PC-3 (cell line): ENCODE results near the gene GTPBP6. TPM values are rescaled to one million over a fixed set of nuclear protein-coding genes. Genes with fewer than 3 reads are reported as not detected.

Experiments
- ATAC-seq: fragments of 200-7000 bp; cut with Tn5 transposase; 2 replicates; pipeline ENCODE4 v1.9.1; 2020; ENCODE audit warnings: mild to moderate bottlenecking, moderate library complexity
- BruUV-seq: library from RNA; stranded (reverse); fragments of 400-500 nt; replicated peaks from 2 replicates; lab custom pipeline; 2021; lab: Mats Ljungman, UMichigan
- CTCF ChIA-PET: fragments of 300-600 bp; sonication (Branson Sonifier 250); formaldehyde crosslinking; loops from one replicate; lab custom pipeline; 2022; ENCODE audit warnings: antibody characterized with exemption; lab: Charles Lee
- POLR2A ChIA-PET: fragments of 300-600 bp; sonication (Branson Sonifier 250); formaldehyde crosslinking; loops from one replicate; lab custom pipeline; 2022; ENCODE audit warnings: antibody characterized with exemption; ENCODE audit not compliant: unreplicated experiment; lab: Charles Lee
- DNase-seq: peaks from one replicate; pipeline ENCODE4 v3.0.0-alpha.2; 2015
- H2AFZ ChIP-seq: fragments of 300-600 bp; sonication (generic); 2 replicates; pipeline ENCODE4 v1.6.0; 2016; ENCODE audit warnings: antibody characterized with exemption, low read length
- H3F3A ChIP-seq: fragments of 300-600 bp; sonication (generic); one replicate; pipeline ENCODE4 v1.6.0; 2017; ENCODE audit warnings: antibody characterized with exemption, low read length, control low read depth, mild to moderate bottlenecking; ENCODE audit not compliant: unreplicated experiment
- H3K27ac ChIP-seq: fragments of 300-600 bp; sonication (generic); 2 replicates; pipeline ENCODE4 v1.5.1; 2016; ENCODE audit warnings: mild to moderate bottlenecking, low read length
- H3K27me3 ChIP-seq: fragments of 300-600 bp; sonication (generic); 2 replicates; pipeline ENCODE4 v1.6.1; 2016; ENCODE audit warnings: low read length, mixed read lengths
- H3K36me3 ChIP-seq: fragments of 300-600 bp; sonication (generic); 2 replicates; pipeline ENCODE4 v1.6.1; 2016; ENCODE audit warnings: low read depth, mixed run types, low read length, mixed read lengths
- H3K4me1 ChIP-seq: fragments of 300-600 bp; sonication (generic); 2 replicates; pipeline ENCODE4 v1.5.1; 2016; ENCODE audit warnings: low read length; ENCODE audit not compliant: insufficient read depth
- H3K4me2 ChIP-seq: fragments of 300-600 bp; sonication (generic); 2 replicates; pipeline ENCODE4 v1.6.0; 2016; ENCODE audit warnings: low read length
- H3K4me3 ChIP-seq: fragments of 300-600 bp; sonication (generic); 2 replicates; pipeline ENCODE4 v1.5.1; 2016; ENCODE audit warnings: mild to moderate bottlenecking, low read length, mixed read lengths
- H3K79me2 ChIP-seq: fragments of 300-600 bp; sonication (generic); 2 replicates; pipeline ENCODE4 v1.6.1; 2017; ENCODE audit warnings: low read length, mixed read lengths
- H3K9ac ChIP-seq: fragments of 300-600 bp; sonication (generic); 2 replicates; pipeline ENCODE4 v1.6.0; 2016; ENCODE audit warnings: mild to moderate bottlenecking, low read length
- H3K9me2 ChIP-seq: fragments of 300-600 bp; sonication (generic); replicated peaks from 2 replicates; pipeline ENCODE4 v1.6.1; 2016; ENCODE audit warnings: mixed run types, low read length, mixed read lengths
- H3K9me3 ChIP-seq: fragments of 300-600 bp; sonication (generic); 2 replicates; pipeline ENCODE4 v1.6.1; 2016; ENCODE audit warnings: low read length, mixed read lengths
- H4K20me1 ChIP-seq: fragments of 300-600 bp; sonication (generic); 2 replicates; pipeline ENCODE4 v1.6.1; 2016; ENCODE audit warnings: low read length, mixed read lengths
- EZH2 ChIP-seq: fragments of 300-600 bp; sonication (generic); IDR thresholded peaks from one replicate; pipeline ENCODE4 v1.6.1; 2017; ENCODE audit warnings: antibody characterized with exemption, mild to moderate bottlenecking, low read length; ENCODE audit not compliant: unreplicated experiment
- EZH2phosphoT487 ChIP-seq: fragments of 300-600 bp; sonication (generic); IDR thresholded peaks from 2 replicates; pipeline ENCODE4 v1.6.1; 2018; ENCODE audit warnings: mild to moderate bottlenecking, antibody characterized with exemption, low read length, borderline replicate concordance
- intact Hi-C: fragments of 100-400 bp; cut with micrococcal nuclease; formaldehyde crosslinking; loops from 2 replicates; pipeline ENCODE4 v1.9.0; 2023
- total RNA-seq: library from RNA; depleted of rRNA; stranded (reverse); fragments of >200 nt; gene quantifications from 2 replicates; pipeline ENCODE4 v1.2.3, GENCODE V29; 2014
- TF ChIP-seq, protein P1 (sequence below): fragments of 300-600 bp; sonication (generic); conservative IDR thresholded peaks from 2 replicates; pipeline ENCODE4 v1.5.1; 2017; ENCODE audit warnings: antibody characterized with exemption, low read depth, mild to moderate bottlenecking, low read length

GTPBP6 gene
- total RNA-seq, 1 experiment from 2014 or later = 38.8 TPM

DNA sequence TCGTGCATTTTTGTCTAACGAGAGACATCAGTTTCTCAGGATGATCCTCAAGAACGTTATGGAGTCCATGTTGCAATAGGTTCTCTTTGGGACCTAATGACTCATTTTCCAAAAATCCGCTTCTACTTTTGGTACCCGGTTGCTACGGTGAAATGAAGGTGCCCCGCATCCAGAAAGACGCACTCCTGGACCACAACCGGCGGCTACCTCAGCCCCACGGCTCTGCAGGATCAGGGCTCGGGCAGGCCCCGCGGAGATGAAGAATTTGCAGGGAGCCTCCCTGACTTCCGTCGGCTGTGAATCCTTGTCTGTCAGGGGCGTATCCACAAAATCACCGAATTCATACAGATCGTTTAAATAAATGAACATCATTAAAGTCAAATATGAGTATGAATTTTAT, 15.6 kb downstream of the GTPBP6 start:
- ChIA-PET CTCF (no interaction called here), POLR2A (no interaction called here)
- H3K79me2 ChIP-seq = no peaks in the 10 kb centered on the region
- H4K20me1 ChIP-seq = no peaks in the 10 kb centered on the region
- TF ChIP-seq, protein P1, sequence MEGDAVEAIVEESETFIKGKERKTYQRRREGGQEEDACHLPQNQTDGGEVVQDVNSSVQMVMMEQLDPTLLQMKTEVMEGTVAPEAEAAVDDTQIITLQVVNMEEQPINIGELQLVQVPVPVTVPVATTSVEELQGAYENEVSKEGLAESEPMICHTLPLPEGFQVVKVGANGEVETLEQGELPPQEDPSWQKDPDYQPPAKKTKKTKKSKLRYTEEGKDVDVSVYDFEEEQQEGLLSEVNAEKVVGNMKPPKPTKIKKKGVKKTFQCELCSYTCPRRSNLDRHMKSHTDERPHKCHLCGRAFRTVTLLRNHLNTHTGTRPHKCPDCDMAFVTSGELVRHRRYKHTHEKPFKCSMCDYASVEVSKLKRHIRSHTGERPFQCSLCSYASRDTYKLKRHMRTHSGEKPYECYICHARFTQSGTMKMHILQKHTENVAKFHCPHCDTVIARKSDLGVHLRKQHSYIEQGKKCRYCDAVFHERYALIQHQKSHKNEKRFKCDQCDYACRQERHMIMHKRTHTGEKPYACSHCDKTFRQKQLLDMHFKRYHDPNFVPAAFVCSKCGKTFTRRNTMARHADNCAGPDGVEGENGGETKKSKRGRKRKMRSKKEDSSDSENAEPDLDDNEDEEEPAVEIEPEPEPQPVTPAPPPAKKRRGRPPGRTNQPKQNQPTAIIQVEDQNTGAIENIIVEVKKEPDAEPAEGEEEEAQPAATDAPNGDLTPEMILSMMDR = no peak
- TF ChIP-seq EZH2phosphoT487 (no peak), EZH2 (no peak)
- H2AFZ ChIP-seq = no peak overlapping the region
- no peak for DNase-seq
- BruUV-seq = no TSS peak
- H3K4me2 ChIP-seq = no peak overlapping the region
- H3K36me3 ChIP-seq = peaks cover 7% of the 10 kb centered on the region; the same call in 1 of the 2 replicates
- no peaks in the 10 kb centered on the region for H3K27me3 ChIP-seq
- ATAC-seq = no peak
- no peaks in the 10 kb centered on the region for H3K9me3 ChIP-seq
- no peaks in the 10 kb centered on the region for H3K9me2 ChIP-seq
- intact Hi-C loops = no loop called here
- H3K4me3 ChIP-seq = no peak overlapping the region
- no peak overlapping the region for H3K27ac ChIP-seq
- no peaks in the 10 kb centered on the region for H3K4me1 ChIP-seq
- H3K9ac ChIP-seq = no peak overlapping the region
- no peaks in the 10 kb centered on the region for H3F3A ChIP-seq

DNA sequence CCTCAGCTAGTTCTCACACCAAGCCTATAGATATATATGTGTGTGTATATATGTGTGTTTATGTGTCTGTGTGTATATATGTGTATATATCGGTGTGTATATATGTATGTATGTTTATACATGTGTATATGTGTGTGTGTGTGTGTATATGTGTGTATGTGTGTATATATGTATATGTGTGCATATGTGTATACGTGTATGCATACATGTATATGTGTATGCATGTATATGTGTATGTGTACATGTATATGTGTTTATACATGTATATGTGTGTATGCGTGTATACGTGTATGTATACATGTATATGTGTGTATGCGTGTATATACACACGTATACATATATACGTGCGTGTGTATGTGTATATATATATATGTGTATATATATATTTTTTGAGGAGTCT, 18.3 kb downstream of the GTPBP6 start:
- H3K27ac ChIP-seq = no peak overlapping the region
- BruUV-seq = no TSS peak
- intact Hi-C loops = no loop called here
- H3K9me3 ChIP-seq = no peaks in the 10 kb centered on the region
- H4K20me1 ChIP-seq = no peaks in the 10 kb centered on the region
- H3K9ac ChIP-seq = no peak overlapping the region
- H3K9me2 ChIP-seq = no peaks in the 10 kb centered on the region
- peaks cover 6% of the 10 kb centered on the region for H3K36me3 ChIP-seq
- no peak overlapping the region for H3K4me2 ChIP-seq
- H3K4me3 ChIP-seq = no peak overlapping the region
- TF ChIP-seq EZH2 (no peak), EZH2phosphoT487 (no peak)
- TF ChIP-seq, protein P1 = no peak
- DNase-seq = no peak
- H3K4me1 ChIP-seq = no peaks in the 10 kb centered on the region
- no peak overlapping the region for H2AFZ ChIP-seq
- ATAC-seq = no peak
- no peaks in the 10 kb centered on the region for H3K27me3 ChIP-seq
- ChIA-PET POLR2A (no interaction called here), CTCF (no interaction called here)
- H3K79me2 ChIP-seq = no peaks in the 10 kb centered on the region
- H3F3A ChIP-seq = no peaks in the 10 kb centered on the region

DNA sequence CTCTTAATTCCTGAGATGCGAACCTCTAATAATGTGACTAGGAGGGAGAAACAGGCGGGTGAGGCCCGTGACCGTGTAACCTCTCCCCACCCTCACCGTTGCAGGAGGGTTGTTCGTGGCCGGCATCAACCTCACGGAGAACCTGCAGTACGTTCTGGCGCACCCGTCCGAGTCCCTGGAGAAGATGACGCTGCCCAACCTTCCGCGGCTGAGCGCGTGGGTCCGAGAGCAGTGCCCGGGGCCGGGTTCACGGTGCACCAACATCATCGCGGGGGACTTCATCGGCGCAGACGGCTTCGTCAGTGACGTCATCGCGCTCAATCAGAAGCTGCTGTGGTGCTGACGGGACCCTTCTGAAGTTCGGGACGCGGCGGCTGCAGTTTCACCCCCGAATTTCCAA, 19.6 kb downstream of the GTPBP6 start:
- peaks cover 6% of the 10 kb centered on the region for H3K36me3 ChIP-seq
- no peak overlapping the region for H3K9ac ChIP-seq
- H3K27me3 ChIP-seq = no peaks in the 10 kb centered on the region
- no peak for TF ChIP-seq EZH2
- TF ChIP-seq EZH2phosphoT487 = no peak
- no peaks in the 10 kb centered on the region for H3K9me2 ChIP-seq
- no TSS peak for BruUV-seq
- ATAC-seq = no peak
- no peaks in the 10 kb centered on the region for H4K20me1 ChIP-seq
- ChIA-PET POLR2A (no interaction called here), CTCF (no interaction called here)
- H3K4me2 ChIP-seq = no peak overlapping the region
- DNase-seq = no peak
- no peaks in the 10 kb centered on the region for H3F3A ChIP-seq
- no peaks in the 10 kb centered on the region for H3K79me2 ChIP-seq
- intact Hi-C loops = no loop called here
- H3K4me3 ChIP-seq = no peak overlapping the region
- no peak overlapping the region for H2AFZ ChIP-seq
- no peaks in the 10 kb centered on the region for H3K9me3 ChIP-seq
- no peaks in the 10 kb centered on the region for H3K4me1 ChIP-seq
- H3K27ac ChIP-seq = no peak overlapping the region
